K562 (cell line): ENCODE results near the gene SPATA31C2.

Experiments used
- FOXK2 ChIP-seq, 2 experiments: fragments of 450-650 bp; IDR thresholded peaks in 1 of 2; conservative IDR thresholded peaks in 1 of 2; 2 replicates each; pipeline ENCODE4 v1.6.1; 2016; ENCODE audit warnings: low read depth in 2 of 2, mild to moderate bottlenecking in 1 of 2
- POLR2AphosphoS5 ChIP-seq: IDR thresholded peaks from 2 replicates; pipeline ENCODE4 v1.6.1; 2011; ENCODE audit warnings: mild to moderate bottlenecking, low read depth, low read length, moderate library complexity; ENCODE audit not compliant: control insufficient read depth, insufficient read depth
- ZNF644 ChIP-seq: fragments of 200-800 bp; sonication (Bioruptor generic); IDR thresholded peaks from 2 replicates; pipeline ENCODE4 v1.6.1; 2016; ENCODE audit warnings: low read depth, missing genetic modification characterization, missing compliant biosample characterization

DNA sequence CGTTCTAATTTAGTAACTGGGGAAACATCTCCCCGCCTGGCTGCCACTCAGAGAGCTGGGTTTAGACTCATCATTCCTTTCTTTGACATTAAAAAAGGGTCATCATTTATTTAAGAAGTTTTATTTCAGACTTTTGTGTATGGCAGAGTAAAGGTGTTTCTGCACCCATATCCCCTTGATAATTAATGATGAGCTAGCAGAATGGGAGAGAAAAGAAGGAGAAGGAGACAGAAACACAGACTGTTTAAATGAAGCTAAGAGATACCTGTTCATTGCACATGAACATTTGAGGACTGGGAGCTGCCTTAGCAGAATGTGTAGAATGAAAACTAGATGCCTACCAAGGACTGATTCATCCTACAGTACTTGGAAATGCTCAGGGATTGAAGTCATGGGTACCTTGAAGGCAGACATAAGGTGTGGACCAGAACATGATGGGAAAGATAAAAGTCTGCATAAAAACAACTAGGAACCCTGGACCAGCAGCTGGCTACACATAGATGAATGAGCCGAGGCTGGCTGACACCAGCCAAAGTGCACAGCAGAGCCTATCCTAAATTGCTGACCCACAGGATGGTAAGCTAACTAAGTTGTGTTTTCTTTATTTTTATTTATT lies 48.3 kb upstream of the SPATA31C2 start:
- TF ChIP-seq POLR2AphosphoS5 (no peak), FOXK2 (conservative IDR thresholded peaks at IDR 0.05 in 1 of 2, IDR thresholded peaks at IDR 0.05 in 1 of 2; ENCODE audit: low read depth in 2 of 2) (no peak), ZNF644 (tag) (no peak)
